IMR-90 (cell line): Measurements from ENCODE around the gene C1QL4. TPM values are rescaled to one million over a fixed set of nuclear protein-coding genes. Genes with fewer than 3 reads are reported as not detected.

Experiments used
- ATAC-seq: fragments of 200-7000 bp; cut with Tn5 transposase; 2 replicates; pipeline ENCODE4 v1.9.1; 2020; ENCODE audit warnings: low read depth, mild to moderate bottlenecking, moderate library complexity
- BruUV-seq: library from RNA; stranded (reverse); fragments of 400-500 nt; replicated peaks from 2 replicates; lab custom pipeline; 2021; lab: Mats Ljungman, UMichigan
- CTCF ChIA-PET: fragments of 300-600 bp; formaldehyde crosslinking; extraction: SDS; loops from one replicate; lab custom pipeline; 2021; ENCODE audit warnings: antibody characterized with exemption; lab: Yijun Ruan, JAX
- POLR2A ChIA-PET: fragments of 300-600 bp; sonication (Branson Sonifier 250); formaldehyde crosslinking; loops from one replicate; lab custom pipeline; 2022; ENCODE audit warnings: antibody characterized with exemption; ENCODE audit not compliant: unreplicated experiment; lab: Charles Lee
- DNase-seq: peaks from one replicate; pipeline ENCODE4 v3.0.0; 2013
- H2AFZ ChIP-seq: replicated peaks from 2 replicates; pipeline ENCODE3; 2013; ENCODE audit warnings: low read length, mild to moderate bottlenecking; ENCODE audit not compliant: poor library complexity
- H2AK5ac ChIP-seq: 2 replicates; pipeline ENCODE4 v1.6.1; 2013; ENCODE audit warnings: low read depth, low read length, inconsistent platforms
- H2AK9ac ChIP-seq: replicated peaks from 2 replicates; pipeline ENCODE3; 2013; ENCODE audit warnings: mild to moderate bottlenecking, low read depth, low read length, moderate library complexity; ENCODE audit not compliant: poor library complexity
- H2BK120ac ChIP-seq: 2 replicates; pipeline ENCODE4 v1.6.1; 2013; ENCODE audit warnings: low read depth, low read length, inconsistent platforms
- H2BK15ac ChIP-seq: 3 replicates; pipeline ENCODE4 v1.6.1; 2013; ENCODE audit warnings: low read depth, low read length, inconsistent platforms
- H2BK20ac ChIP-seq: 2 replicates; pipeline ENCODE4 v1.6.1; 2013; ENCODE audit warnings: low read depth, mild to moderate bottlenecking, inconsistent platforms, low read length, moderate library complexity
- H2BK5ac ChIP-seq: 2 replicates; pipeline ENCODE4 v1.6.1; 2013; ENCODE audit warnings: mild to moderate bottlenecking, low read depth, low read length, inconsistent platforms; ENCODE audit not compliant: poor library complexity, severe bottlenecking
- H3K14ac ChIP-seq: replicated peaks from 2 replicates; pipeline ENCODE4 v1.6.1; 2013; ENCODE audit warnings: low read depth, low read length, inconsistent platforms
- H3K18ac ChIP-seq: 2 replicates; pipeline ENCODE4 v1.6.1; 2013; ENCODE audit warnings: low read depth, low read length, control low read depth
- H3K23ac ChIP-seq: 2 replicates; pipeline ENCODE4 v1.6.1; 2013; ENCODE audit warnings: low read depth, low read length, inconsistent platforms
- H3K27ac ChIP-seq: 2 replicates; pipeline ENCODE4 v1.5.1; 2013; ENCODE audit warnings: mild to moderate bottlenecking, control low read depth, low read length; ENCODE audit not compliant: insufficient read depth
- H3K27me3 ChIP-seq: 2 replicates; pipeline ENCODE4 v1.6.1; 2013; ENCODE audit warnings: low read length; ENCODE audit not compliant: control insufficient read depth, insufficient read depth
- H3K36me3 ChIP-seq: 2 replicates; pipeline ENCODE4 v1.6.1; 2013; ENCODE audit warnings: low read length, mixed read lengths; ENCODE audit not compliant: control insufficient read depth, insufficient read depth
- H3K4ac ChIP-seq: 2 replicates; pipeline ENCODE4 v1.6.1; 2013; ENCODE audit warnings: low read depth, low read length, inconsistent platforms
- H3K4me1 ChIP-seq: 2 replicates; pipeline ENCODE4 v1.6.1; 2013; ENCODE audit warnings: low read length, mixed read lengths; ENCODE audit not compliant: control insufficient read depth, insufficient read depth
- H3K4me2 ChIP-seq: 2 replicates; pipeline ENCODE4 v1.6.1; 2013; ENCODE audit warnings: low read depth, mild to moderate bottlenecking, control low read depth, low read length, moderate library complexity
- H3K4me3 ChIP-seq: 2 replicates; pipeline ENCODE4 v1.5.1; 2013; ENCODE audit warnings: low read depth, mild to moderate bottlenecking, control low read depth, low read length, moderate library complexity; ENCODE audit not compliant: insufficient read depth
- H3K56ac ChIP-seq: 2 replicates; pipeline ENCODE4 v1.6.1; 2013; ENCODE audit warnings: low read length, inconsistent platforms; ENCODE audit not compliant: insufficient read depth; ENCODE audit errors: extremely low read depth
- H3K79me1 ChIP-seq, 2 experiments: 2 replicates each; pipeline ENCODE4 v1.6.1; 2013; ENCODE audit warnings: low read length in 2 of 2, inconsistent platforms in 1 of 2, low read depth in 1 of 2
- H3K9ac ChIP-seq: 2 replicates; pipeline ENCODE4 v1.6.1; 2013; ENCODE audit warnings: low read depth, low read length, control low read depth
- H3K9me1 ChIP-seq: 2 replicates; pipeline ENCODE4 v1.6.1; 2013; ENCODE audit warnings: low read length, inconsistent platforms; ENCODE audit not compliant: insufficient read depth
- H3K9me3 ChIP-seq: 2 replicates; pipeline ENCODE4 v1.6.1; 2013; ENCODE audit warnings: low read length; ENCODE audit not compliant: control insufficient read depth, insufficient read depth
- H4K20me1 ChIP-seq: 2 replicates; pipeline ENCODE4 v1.6.1; 2013; ENCODE audit warnings: low read length, inconsistent platforms; ENCODE audit not compliant: insufficient read depth
- H4K5ac ChIP-seq: 2 replicates; pipeline ENCODE4 v1.6.1; 2013; ENCODE audit warnings: mild to moderate bottlenecking, low read depth, low read length, control low read depth
- H4K8ac ChIP-seq, 2 experiments: 2 replicates each; pipeline ENCODE4 v1.6.1; 2013; ENCODE audit warnings: low read depth in 2 of 2, low read length in 2 of 2, control low read depth in 1 of 2, inconsistent platforms in 1 of 2
- H4K91ac ChIP-seq: 2 replicates; pipeline ENCODE4 v1.6.1; 2013; ENCODE audit warnings: low read depth, low read length, inconsistent platforms; ENCODE audit not compliant: insufficient read depth
- BHLHE40 ChIP-seq: fragments of 150-350 bp; IDR thresholded peaks from 2 replicates; pipeline ENCODE4 v1.6.1; 2016; ENCODE audit warnings: mild to moderate bottlenecking, low read depth, low read length
- CEBPB ChIP-seq: IDR thresholded peaks from 2 replicates; pipeline ENCODE4 v1.6.1; 2012; ENCODE audit warnings: low read depth, low read length, improper control_type of control experiment
- CHD1 ChIP-seq: IDR thresholded peaks from 2 replicates; pipeline ENCODE4 v1.6.1; 2012; ENCODE audit warnings: low read depth, low read length, improper control_type of control experiment
- FOS ChIP-seq: fragments of 150-350 bp; IDR thresholded peaks from 2 replicates; pipeline ENCODE4 v1.6.1; 2016; ENCODE audit warnings: low read depth, low read length
- MAFK ChIP-seq: IDR thresholded peaks from 2 replicates; pipeline ENCODE4 v1.6.1; 2012; ENCODE audit warnings: low read depth, low read length, improper control_type of control experiment
- MAZ ChIP-seq: IDR thresholded peaks from 2 replicates; pipeline ENCODE4 v1.6.1; 2012; ENCODE audit warnings: low read depth, mild to moderate bottlenecking, low read length, improper control_type of control experiment, moderate library complexity, borderline replicate concordance
- MXI1 ChIP-seq: IDR thresholded peaks from 2 replicates; pipeline ENCODE4 v1.6.1; 2012; ENCODE audit warnings: low read depth, mild to moderate bottlenecking, low read length, moderate library complexity, borderline replicate concordance
- NFE2L2 ChIP-seq: fragments of 150-350 bp; IDR thresholded peaks from 2 replicates; pipeline ENCODE4 v1.6.1; 2016; ENCODE audit warnings: low read depth, mild to moderate bottlenecking, low read length
- POLR2A ChIP-seq: IDR thresholded peaks from 2 replicates; pipeline ENCODE4 v1.6.1; 2012; ENCODE audit warnings: mild to moderate bottlenecking, low read depth, low read length
- RAD21 ChIP-seq: IDR thresholded peaks from 2 replicates; pipeline ENCODE4 v1.6.1; 2012; ENCODE audit warnings: low read length, improper control_type of control experiment
- RCOR1 ChIP-seq: IDR thresholded peaks from 2 replicates; pipeline ENCODE4 v1.6.1; 2012; ENCODE audit warnings: mild to moderate bottlenecking, low read length, improper control_type of control experiment; ENCODE audit not compliant: insufficient replicate concordance
- RFX5 ChIP-seq: IDR thresholded peaks from 2 replicates; pipeline ENCODE4 v1.8.0; 2012; ENCODE audit warnings: low read depth, mild to moderate bottlenecking, low read length, moderate library complexity
- SMC3 ChIP-seq: fragments of 150-350 bp; IDR thresholded peaks from 2 replicates; pipeline ENCODE4 v1.6.1; 2016; ENCODE audit warnings: low read depth, mild to moderate bottlenecking, antibody characterized with exemption, low read length, moderate library complexity
- WGBS, 2 experiments: methylation state at CpG; one replicate each; pipeline versions ENCODE4 v1.1.5 to v1.1.7; 2013; ENCODE audit warnings: missing lambda C conversion rate in 2 of 2; ENCODE audit not compliant: insufficient read length in 1 of 2; ENCODE audit errors: extremely low coverage in 2 of 2; 5-methylcytosine and 5-hydroxymethylcytosine counted together
- dilution Hi-C: fragments of 300-500 bp; cut with HindIII; formaldehyde crosslinking; loops from one replicate; pipeline ENCODE4 v1.14.3; 2018; ENCODE audit warnings: low sequenced_read_pairs; ENCODE audit not compliant: unreplicated experiment
- in situ Hi-C: fragments of 300-500 bp; cut with MboI; formaldehyde crosslinking; loops from 3 replicates; pipeline ENCODE4 v1.14.3; 2019; ENCODE audit warnings: low sequenced_read_pairs, inconsistent platforms, mixed read lengths
- intact Hi-C: fragments of 100-400 bp; cut with micrococcal nuclease; formaldehyde crosslinking; loops from 2 replicates; pipeline ENCODE4 v1.10.0; 2022
- polyA plus RNA-seq, 3 experiments: library from polyadenylated mRNA; depleted of rRNA; stranded (reverse); fragments of >200 nt; gene quantifications; 2 replicates each; pipeline ENCODE4 v1.2.3, GENCODE V29; 2012; ENCODE audit warnings: low replicate concordance in 1 of 3
- total RNA-seq: library from RNA; depleted of rRNA; stranded (reverse); fragments of >200 nt; gene quantifications from 2 replicates; pipeline ENCODE4 v1.2.3, GENCODE V29; 2012
- TF ChIP-seq, protein P1 (sequence below): fragments of 150-350 bp; IDR thresholded peaks from 2 replicates; pipeline ENCODE4 v1.6.1; 2016; ENCODE audit warnings: low read depth, mild to moderate bottlenecking, low read length, moderate library complexity, borderline replicate concordance
- TF ChIP-seq, protein P2 (sequence below): conservative IDR thresholded peaks from 2 replicates; pipeline ENCODE4 v1.5.1; 2012; ENCODE audit warnings: mild to moderate bottlenecking, low read depth, low read length, improper control_type of control experiment
- TF ChIP-seq, protein P3 (sequence below): fragments of 150-350 bp; IDR thresholded peaks from 2 replicates; pipeline ENCODE4 v1.6.1; 2017; ENCODE audit warnings: mild to moderate bottlenecking, antibody characterized with exemption, low read length, low read depth

The C1QL4 gene
- total and polyA plus RNA-seq, 2 of the 4 experiments (the other 2 are of a cell fraction) = 0.18 to 0.46 TPM

DNA sequence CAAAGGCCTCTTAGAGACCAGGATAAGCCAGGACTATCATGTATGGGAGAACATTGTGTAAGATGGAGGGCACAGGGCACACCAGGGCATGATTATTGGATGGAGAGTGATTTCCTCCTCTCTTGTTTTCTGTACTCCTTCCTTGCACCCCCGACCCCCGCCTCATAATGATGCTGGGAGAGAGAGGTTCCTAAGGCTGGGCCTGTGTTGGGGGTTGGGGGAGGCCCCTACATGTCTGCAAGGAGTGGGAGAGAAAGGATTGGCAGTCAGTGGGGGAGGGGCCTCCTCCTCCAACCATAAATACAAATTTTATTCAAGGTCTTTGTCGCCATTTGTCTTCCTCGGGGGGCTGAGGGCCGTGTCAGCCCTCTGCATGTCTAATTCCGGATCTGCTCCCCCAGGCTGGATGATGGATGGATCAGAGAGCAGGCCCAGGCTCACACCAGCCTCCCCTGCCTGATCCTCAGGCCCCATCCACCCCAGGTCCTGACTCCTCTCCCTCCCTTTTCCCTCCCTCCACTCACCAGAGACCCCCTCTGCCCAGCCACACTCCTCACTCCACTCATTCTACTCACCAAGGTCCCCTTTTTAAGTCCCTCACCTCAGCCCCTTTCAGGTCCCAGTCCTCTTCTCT is 2.0 kb upstream of the C1QL4 start:
- H2BK20ac ChIP-seq = no peak overlapping the region
- H4K8ac ChIP-seq = no peak overlapping the region
- no peak overlapping the region for H3K56ac ChIP-seq
- H4K5ac ChIP-seq = no peak overlapping the region
- ChIA-PET POLR2A (no interaction called here), CTCF (interaction anchor here (0.7 to 0.9 kb wide), 2 partner anchors 8 to 19 kb away, joined by 3 to 5 read pairs; partner anchors contain the start of gene DNAJC22)
- dilution Hi-C loops = no loop called here
- in situ Hi-C loops = no loop called here
- TF ChIP-seq CEBPB = no peak
- no peak for TF ChIP-seq RCOR1
- TF ChIP-seq POLR2A = no peak
- TF ChIP-seq CHD1 = no peak
- TF ChIP-seq, protein P1, sequence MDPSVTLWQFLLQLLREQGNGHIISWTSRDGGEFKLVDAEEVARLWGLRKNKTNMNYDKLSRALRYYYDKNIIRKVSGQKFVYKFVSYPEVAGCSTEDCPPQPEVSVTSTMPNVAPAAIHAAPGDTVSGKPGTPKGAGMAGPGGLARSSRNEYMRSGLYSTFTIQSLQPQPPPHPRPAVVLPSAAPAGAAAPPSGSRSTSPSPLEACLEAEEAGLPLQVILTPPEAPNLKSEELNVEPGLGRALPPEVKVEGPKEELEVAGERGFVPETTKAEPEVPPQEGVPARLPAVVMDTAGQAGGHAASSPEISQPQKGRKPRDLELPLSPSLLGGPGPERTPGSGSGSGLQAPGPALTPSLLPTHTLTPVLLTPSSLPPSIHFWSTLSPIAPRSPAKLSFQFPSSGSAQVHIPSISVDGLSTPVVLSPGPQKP = no peak
- TF ChIP-seq FOS = no peak
- TF ChIP-seq SMC3 = no peak
- TF ChIP-seq, protein P2, sequence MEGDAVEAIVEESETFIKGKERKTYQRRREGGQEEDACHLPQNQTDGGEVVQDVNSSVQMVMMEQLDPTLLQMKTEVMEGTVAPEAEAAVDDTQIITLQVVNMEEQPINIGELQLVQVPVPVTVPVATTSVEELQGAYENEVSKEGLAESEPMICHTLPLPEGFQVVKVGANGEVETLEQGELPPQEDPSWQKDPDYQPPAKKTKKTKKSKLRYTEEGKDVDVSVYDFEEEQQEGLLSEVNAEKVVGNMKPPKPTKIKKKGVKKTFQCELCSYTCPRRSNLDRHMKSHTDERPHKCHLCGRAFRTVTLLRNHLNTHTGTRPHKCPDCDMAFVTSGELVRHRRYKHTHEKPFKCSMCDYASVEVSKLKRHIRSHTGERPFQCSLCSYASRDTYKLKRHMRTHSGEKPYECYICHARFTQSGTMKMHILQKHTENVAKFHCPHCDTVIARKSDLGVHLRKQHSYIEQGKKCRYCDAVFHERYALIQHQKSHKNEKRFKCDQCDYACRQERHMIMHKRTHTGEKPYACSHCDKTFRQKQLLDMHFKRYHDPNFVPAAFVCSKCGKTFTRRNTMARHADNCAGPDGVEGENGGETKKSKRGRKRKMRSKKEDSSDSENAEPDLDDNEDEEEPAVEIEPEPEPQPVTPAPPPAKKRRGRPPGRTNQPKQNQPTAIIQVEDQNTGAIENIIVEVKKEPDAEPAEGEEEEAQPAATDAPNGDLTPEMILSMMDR = no peak
- TF ChIP-seq MAZ = no peak
- no peak for TF ChIP-seq MAFK
- TF ChIP-seq, protein P3, sequence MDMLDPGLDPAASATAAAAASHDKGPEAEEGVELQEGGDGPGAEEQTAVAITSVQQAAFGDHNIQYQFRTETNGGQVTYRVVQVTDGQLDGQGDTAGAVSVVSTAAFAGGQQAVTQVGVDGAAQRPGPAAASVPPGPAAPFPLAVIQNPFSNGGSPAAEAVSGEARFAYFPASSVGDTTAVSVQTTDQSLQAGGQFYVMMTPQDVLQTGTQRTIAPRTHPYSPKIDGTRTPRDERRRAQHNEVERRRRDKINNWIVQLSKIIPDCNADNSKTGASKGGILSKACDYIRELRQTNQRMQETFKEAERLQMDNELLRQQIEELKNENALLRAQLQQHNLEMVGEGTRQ = no peak
- TF ChIP-seq MXI1 = no peak
- TF ChIP-seq NFE2L2 = no peak
- TF ChIP-seq BHLHE40 = no peak
- TF ChIP-seq RAD21 = no peak
- TF ChIP-seq RFX5 = no peak
- intact Hi-C loops = no loop called here
- no peak overlapping the region for H2BK120ac ChIP-seq
- H2AFZ ChIP-seq = no peak overlapping the region
- peaks cover 88% of the 10 kb centered on the region for H3K27me3 ChIP-seq
- no peak overlapping the region for H3K4ac ChIP-seq
- H3K36me3 ChIP-seq = no peaks in the 10 kb centered on the region
- H3K9me3 ChIP-seq = no peaks in the 10 kb centered on the region
- no peak overlapping the region for H2AK9ac ChIP-seq
- H2BK15ac ChIP-seq = no peak overlapping the region
- H3K18ac ChIP-seq = no peak overlapping the region
- no peak overlapping the region for H3K14ac ChIP-seq
- H3K23ac ChIP-seq = no peak overlapping the region
- H3K4me3 ChIP-seq = no peak overlapping the region
- H3K4me2 ChIP-seq = no peak overlapping the region
- ATAC-seq = no peak
- H3K4me1 ChIP-seq = peaks cover 5% of the 10 kb centered on the region; the same call in 1 of the 2 replicates
- no peak overlapping the region for H3K9ac ChIP-seq
- H4K20me1 ChIP-seq = 0 out of 2 replicates have a peak, but pooled peaks cover 2% of the 10 kb centered on the region
- no peak overlapping the region for H3K27ac ChIP-seq
- no TSS peak for BruUV-seq
- no CpG with 5 or more reads among the region's 6 CpGs for WGBS, 2 experiments
- no peak overlapping the region for H2BK5ac ChIP-seq
- no peaks in the 10 kb centered on the region for H3K79me1 ChIP-seq
- no peak for DNase-seq
- H3K9me1 ChIP-seq = peaks cover 5% of the 10 kb centered on the region; the same call in 1 of the 2 replicates
- H4K91ac ChIP-seq = no peak overlapping the region
- no peak overlapping the region for H2AK5ac ChIP-seq
